NCI-H345 (cell line): Measurements from ENCODE around the gene CCDC3.
"Not testable (repeated sequence)": the region's sequence is repeated elsewhere in the genome, so short reads cannot be mapped to it uniquely, and the experiment has no call there.

Experiments used
- DNase-seq: peaks from one replicate; lab custom pipeline; 2025; lab: John Stamatoyannopoulos, UW

The CCDC3 gene

DNA sequence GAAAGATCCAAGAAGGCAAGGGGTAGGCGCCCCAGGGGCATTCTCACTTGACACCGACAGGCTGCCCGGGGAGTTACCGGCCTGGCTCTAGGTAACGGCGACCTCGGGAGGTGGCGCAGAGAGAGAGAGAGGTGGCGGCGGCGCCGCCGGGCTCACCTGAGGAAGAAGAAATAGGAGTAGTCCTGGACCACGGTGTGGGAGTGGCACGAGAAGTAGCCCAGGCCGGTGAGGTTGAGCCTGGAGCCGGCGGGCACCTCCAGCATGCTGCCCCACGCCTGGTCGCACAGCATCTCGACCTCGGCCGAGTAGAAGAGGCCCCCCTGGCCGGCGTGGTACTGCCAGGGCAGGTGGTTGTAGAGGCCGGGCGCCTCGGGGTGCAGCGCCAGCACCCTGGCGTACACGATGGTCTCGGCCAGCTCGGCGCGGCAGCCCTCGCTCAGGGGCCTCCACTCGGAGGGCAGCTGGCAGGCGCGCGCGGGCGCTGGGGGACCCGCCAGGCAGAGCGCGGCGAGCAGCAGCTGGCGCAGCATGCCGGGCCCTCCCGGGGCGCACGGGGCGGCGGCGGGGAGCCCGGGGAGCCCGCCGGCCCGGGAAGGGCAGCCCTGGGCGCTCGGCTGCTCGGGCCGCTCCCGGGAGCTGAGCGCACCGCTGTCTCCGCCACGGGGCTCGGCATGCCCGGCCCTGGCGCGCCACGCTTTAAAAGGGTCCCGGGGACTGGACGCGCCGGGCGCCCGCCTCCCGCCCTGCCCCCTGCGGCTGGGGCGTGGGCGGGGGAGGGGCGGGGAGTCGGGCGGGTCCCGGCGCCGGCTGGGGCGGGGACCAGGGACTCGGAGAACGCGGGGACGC, at the start of gene CCDC3:
Gene CCDC3 (minus strand): TSS at position 673 of the 846 bp plus-strand sequence. CDS start 143 bp downstream, at position 530.
- peak; percentile 46 for DNase-seq

DNA sequence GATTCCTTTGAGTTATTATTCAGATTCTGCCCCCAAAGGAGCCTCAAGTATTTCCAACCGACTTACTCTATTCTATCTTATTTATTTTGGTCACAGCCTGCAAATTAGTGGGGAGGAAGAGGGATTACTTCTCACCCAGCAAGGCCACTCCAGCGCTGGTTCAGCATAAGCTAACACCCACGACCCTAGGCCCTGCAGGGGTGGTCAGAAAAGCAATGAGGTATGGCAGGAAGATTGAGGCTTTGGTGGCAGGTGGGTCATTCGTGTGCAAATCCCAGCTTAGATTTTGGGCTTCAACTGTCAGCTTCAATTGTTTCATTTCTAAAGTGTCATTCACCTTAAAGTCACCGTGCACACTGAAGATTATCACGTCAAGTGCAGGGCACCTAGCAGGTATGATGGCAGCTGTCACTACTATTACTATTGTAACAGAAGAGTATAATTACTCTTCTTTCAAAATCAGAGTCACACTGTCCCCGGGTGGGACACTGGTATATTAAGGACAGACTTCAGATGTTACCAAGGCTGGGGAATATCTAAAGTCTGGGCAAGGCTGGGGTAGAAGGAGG, 49.7 kb upstream of the CCDC3 start:
- peak; percentile 16 for DNase-seq

DNA sequence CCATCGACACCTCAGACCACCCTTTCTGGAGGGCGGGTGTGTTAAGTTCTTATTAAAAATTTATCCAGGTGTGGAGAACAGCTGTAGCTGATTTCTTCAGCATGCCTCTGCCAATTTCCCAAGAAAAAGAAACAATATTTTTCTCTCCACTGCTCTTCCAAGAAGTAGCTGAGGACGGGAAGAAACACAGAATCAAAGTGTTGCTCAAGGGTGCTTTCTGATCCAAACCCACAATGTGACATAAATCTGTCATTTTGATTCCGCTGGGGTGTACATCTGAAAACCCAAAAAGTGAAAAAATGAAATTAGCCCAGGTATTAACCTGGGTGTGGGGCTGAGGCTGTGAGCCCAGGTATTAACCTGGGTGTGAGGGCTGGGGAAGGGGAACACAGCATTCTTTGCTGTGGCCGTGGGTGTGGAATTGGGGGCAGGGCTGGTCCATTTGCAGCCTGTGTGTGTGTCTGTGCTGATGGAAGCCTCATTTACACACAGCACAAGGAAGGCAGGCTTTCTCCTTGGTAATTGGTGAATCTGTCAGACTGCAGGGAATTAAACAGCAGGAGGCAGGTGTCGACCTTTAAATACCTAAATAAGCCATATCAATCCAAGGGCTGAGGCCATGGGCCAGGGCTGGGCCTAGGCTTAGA, 48.4 kb upstream of the CCDC3 start:
- no peak for DNase-seq

DNA sequence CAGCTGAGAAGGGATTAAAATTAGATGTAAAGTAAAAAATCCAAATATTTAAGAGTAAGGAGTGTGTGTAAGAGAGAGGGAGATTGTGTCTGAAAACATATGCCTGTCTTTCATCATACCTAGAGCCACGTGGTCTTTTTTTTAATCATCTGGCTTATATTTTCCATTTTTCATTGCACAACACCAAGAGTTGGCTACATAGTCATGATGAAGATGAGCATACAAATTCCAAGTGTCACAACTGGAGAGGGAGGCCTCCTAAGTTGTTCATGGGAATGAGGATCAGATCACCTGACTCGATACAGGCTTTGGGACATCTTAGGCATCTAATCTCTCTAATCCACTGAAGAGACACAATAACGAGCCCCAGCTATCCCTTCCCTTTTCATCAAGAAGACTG, 47.2 kb upstream of the CCDC3 start:
- no peak for DNase-seq

DNA sequence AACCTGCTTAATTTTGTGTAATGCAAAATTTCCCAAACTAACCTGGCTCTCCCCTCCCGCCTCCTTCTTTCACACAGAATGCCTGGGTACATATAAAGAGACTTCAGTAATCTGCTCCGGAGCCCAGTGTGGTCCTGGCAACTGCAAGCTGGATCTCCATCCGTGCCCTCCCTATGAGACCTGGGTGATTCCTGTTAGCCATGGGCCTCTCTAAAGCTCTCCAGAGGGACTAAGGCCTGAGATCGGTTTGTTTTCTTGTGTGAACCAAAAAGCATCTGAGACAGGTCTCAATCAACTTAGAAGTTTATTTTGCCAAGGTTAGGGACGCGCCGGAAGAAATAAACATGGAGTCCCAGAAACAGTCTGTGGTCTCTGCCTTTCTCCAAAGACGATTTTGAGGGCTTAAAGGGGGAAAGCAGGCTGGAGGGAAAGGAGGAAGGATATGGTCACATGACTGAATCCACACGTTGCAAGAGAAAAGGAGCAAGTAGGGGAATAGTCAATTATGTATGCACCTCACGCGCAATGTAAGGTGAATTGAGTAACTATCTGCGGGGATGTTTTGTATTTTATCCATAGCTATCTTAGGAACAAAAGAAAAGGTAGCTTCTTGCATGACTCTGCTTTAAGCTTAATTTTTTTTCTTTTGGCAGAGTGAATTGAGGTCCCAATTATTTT, 46.2 kb upstream of the CCDC3 start:
- DNase-seq, result no peak

DNA sequence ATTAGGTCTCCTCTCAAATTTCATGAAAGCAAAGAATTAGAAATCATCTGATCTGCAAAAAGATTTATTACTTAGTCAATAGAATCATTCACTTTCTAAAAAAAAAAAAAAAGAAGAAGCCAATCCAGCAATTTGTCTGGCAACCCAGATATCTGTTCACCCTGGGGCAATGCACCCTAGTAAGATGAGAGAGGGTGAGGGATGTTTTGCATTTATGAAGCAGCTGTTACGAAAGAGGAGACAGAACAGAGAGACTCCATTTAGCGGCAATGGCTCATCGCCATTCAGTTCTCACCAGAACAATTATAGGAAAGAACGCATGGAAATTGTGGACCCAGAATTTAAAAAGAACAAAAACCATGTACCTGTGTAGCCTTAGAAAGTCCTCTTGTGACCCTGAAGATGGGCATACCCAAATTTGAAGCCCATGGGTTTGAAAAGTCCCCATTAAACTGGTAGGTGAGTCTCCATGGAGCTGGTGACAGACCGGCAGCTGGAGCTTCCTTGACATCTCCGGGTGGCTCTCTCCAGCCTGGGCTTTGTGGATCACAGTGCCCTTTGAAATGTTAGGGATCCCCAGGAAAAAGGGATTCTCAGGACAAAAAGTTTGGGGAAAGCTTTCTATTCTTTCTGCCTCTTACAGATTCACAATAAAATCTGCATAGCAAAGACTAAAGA, 45.5 kb upstream of the CCDC3 start:
- no peak for DNase-seq

DNA sequence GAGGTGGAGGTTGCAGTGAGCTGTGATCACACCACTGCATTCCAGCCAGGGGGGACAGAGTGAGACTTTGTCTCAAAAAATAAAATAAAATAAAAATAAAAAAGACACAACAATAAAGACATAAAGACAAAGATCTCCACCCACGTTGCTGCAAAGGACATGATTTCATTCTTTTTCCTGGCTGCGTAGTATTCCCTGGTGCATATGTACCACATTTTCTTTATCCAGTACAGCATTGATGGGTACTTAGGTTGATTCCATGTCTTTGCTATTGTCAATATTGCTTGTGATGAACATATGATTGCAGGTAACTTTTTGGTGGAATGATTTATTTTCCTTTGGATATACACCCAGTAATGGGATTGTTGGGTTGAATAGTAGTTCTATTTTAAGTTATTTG, 42.0 kb upstream of the CCDC3 start:
- DNase-seq, result no peak

DNA sequence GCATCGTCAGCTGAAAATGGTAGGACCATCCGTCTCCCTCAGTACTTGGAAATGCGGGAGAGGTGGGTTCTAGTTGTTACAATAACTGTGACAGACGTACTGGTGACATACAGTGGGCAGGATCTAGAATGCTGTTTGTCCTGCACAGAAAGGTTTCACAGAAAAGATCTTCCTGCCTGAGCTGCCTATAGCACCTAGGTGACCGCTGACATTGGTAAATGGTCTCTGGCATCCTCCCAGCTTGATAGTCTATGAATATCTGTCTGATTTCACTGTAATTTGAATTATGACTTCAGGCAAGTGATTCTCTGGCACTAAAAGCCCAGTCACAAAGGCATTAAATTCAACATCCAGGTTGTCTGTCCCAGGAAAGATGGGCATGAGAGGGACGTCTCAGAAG, 38.2 kb upstream of the CCDC3 start:
- no peak for DNase-seq

DNA sequence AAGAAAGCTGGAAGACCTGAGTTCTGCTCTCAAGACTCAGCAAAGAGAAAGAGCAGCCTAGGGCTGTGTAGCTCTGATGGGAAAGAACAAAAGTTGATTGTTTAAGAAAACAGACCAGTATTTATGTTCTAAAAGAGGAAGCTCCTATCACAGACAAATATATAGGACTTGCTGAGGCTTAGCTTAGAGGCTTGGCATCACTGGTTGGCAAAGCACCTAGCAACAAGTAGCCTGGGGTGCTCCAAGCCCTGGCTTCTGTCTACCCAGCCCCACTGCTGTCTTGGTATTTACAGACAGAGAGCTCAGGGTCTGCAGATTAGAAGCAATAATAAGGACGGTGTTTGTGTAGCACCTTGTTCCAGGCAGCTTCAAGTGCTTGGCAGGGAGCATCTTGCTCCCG, 36.9 kb upstream of the CCDC3 start:
- no peak for DNase-seq

DNA sequence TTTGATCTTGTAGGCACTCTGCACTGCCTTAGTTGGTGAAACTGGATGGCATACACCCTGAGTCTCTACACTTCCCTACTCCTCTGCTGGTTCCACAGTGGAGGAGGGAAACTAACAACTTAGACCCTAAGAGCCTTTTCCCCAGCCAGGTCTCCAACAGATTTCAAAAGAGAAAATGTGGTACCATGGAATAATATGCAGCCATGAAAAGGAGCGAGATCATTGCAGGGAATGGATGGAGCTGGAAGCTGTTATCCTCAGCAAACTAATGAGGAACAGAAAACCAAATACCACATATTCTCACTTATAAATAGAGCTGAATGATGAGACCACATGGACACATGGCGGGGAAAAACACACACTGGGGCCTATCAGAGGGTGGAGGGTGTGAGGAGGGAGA, 36.3 kb upstream of the CCDC3 start:
- DNase-seq, result no peak

DNA sequence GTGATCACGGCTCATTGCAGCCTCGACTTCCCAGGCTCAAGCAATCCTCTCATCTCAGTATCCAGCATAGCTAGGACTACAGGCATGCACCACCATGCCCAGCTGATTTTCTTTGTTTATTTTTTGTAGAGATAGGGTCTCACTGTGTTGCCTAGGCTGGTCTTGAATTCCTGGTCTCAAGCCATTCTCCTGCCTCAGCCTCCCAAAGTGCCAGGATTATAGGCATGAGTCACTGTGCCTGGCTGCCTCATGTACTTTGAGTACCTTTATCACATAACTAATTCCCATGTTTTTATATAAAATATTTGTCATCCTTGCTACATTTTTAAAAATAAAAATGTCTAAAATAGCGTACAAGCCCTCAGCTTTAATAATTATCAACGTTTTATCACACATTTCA, 35.3 kb upstream of the CCDC3 start:
- DNase-seq, result no peak

DNA sequence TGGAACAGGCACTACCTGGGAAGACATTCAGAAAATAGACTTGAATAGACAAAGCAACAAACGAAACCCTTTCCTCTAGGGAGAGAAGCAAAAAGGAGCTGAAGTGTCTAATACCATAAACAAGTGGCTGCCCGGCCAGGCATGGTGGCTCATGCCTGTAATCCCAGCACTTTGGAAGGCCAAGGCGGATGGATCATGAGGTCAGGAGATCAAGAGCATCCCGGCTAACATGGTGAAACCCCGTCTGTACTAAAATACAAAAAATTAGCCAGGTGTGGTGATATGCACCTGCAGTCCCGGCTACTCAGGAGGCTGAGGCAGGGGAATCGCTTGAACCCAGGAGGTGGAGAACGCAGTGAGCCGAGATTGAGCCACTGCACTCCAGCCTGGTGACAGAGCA, 34.2 kb upstream of the CCDC3 start:
- DNase-seq, result not testable (repeated sequence)

DNA sequence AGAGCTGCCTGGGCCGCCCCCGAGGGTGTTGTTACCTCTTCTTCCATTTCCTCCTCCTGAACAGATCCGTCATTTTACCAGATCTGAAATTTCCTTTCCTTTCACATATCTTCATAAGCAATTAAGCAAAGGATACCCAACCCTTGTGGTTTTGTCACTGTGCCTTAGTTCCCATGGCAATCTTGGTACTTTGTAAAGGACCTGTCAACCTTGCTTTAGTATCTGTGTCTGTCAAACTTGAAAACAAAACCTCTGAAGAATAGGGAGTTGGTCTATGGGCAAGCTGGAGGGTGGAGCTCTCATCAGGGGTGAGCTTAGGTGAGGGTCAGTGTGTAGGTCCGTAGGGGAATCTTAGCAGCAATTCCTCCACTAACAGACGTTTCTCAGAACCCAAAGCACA, 25.4 kb upstream of the CCDC3 start:
- DNase-seq, result no peak

DNA sequence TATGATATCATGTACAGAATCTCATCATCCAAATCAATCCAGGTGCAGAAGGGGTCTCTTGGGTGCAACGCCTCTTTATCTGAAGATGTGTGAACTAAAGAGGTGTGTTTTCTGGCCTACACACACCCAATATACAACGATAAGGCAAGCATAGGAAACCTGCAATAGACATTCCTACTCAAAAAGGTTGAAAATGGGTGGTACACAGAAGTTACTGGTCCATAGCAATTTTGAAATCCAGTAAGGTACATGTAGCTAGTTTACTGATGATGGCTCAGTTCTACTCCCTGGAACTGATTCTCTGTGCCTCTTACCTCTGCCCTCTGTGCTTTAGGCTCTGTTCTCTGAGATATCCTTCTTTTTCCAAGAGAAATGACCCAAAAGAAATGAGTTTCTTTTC, 22.2 kb upstream of the CCDC3 start:
- DNase-seq, result no peak

DNA sequence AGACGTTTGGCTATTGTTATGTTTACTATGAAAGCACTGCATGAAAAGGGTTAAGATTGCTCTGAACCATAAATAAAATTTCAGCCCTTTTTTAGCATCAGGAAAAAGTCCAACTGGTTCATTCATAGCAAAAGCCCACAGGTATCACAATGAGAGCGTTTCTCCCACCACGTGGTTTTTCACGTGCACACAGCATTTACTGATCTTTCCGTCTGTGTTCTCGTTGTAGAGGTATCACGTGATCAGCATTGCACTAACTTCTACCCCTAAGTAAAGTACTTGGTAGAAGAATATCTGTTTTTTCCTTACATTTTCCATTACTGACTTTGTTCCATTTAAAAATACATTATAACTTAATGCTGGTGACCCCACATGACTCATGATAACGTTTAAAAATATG, 17.8 kb upstream of the CCDC3 start:
- DNase-seq, result no peak

DNA sequence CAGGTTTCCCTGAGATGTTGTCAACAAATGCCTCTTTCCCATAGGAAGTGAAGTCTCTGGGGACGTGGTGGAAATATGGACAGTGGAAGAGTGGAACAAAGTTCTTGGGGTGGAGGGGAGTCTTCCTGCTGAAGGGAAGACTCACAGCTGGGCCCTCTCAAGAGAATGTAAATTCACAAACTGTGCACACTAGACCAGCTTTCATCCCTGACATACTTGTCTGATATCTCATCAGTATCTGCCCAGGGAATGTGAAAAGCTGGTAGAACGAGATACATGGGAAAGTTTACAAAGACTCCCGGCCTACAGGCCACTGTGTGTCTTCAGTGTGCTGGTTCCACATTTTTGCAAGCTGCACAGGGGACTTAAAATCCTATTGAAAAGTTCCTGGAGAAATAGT, 16.7 kb upstream of the CCDC3 start:
- DNase-seq, result no peak

DNA sequence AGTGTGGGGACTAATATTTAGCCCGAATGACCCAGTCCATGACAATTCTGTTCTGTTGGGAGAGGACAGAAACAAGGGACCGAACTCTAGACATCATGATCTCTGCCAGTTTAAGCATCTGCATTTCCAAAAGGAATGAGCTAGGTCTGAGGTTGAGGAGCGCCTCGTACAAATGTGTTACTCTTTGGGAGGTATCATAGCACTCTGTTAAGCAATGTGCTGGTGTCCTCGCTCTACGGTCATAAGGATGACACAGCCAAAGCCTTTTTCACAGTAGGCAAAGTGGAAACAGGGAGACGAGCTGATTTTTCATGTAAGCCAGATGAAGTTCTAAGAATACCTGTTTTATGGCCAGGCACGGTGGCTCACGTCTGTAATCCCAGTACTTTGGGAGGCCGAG, 15.4 kb upstream of the CCDC3 start:
- no peak for DNase-seq

DNA sequence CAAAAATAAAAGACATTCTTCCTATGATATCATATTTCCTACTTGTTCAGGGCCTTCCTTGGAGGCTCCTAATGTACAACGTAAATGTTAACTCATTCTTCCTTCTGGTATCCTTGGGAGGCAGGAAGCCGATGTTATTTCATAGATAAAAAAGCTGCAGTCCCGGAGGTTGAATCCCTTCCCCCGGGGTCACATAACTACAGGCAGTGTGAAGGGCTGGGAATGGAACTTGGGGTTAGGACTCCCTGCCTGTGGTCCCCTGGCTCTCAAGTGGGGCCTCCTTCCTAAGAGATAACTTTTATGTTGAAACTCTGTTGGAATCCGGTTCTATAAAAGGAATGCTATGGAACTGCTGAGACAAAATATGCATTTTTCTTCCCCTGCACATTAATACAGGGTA, 14.9 kb upstream of the CCDC3 start:
- no peak for DNase-seq

DNA sequence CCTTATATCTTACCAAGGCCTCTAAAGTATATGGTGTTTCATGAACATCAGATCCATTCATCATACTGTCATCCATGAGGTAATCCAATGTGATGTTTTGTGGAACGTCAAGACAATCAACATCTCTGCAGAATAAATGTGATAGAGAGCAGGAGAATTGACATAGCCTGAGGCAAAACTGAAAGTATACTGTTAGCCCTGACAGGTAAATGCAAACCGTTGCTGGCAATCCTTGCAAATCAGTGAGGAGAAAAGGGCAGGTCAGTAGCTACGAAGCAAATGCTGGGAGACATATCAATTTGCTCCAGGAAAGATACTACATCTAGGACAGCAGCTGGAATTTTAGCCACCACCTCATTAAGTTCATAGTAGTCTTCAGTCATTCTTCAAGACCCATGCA, 4.5 kb upstream of the CCDC3 start:
- DNase-seq, result no peak

DNA sequence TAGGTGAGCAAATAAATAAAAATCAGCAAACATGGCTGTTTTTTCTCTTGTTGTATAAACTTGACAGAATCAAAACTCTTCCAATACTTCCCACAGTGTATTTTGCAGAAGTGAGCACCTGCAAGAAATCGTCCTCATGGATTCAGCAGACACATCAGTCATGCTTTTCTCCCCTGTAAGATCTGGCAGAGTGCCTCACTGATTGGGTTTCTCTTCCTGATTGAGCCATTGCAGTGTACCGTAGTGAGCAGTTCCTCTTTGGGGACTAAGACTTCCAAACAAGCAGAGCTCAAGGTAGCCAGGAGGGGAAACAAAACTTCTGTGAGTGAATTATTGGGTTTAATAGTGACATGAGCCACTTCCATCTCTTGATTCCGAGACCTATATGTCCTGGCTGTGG, 2.2 kb upstream of the CCDC3 start:
- DNase-seq, result no peak

DNA sequence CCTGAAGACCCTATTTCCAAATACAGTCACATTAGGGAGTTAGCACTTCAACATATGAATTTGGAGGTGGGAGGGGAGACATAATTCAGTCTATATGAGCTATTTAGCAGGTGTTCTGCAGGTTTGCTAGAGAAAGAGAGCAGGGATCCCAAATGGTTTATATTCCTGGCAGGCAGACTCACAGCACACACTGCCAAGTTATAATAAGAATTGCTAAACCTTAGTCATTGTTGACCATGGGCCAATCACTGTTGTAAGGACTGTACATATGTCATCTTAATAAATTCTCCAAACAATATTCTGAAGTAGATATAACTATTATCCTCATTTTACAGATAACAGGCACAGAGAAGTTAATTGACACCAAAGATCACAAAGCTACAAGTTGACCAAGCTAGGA, 1.5 kb upstream of the CCDC3 start:
- no peak for DNase-seq

DNA sequence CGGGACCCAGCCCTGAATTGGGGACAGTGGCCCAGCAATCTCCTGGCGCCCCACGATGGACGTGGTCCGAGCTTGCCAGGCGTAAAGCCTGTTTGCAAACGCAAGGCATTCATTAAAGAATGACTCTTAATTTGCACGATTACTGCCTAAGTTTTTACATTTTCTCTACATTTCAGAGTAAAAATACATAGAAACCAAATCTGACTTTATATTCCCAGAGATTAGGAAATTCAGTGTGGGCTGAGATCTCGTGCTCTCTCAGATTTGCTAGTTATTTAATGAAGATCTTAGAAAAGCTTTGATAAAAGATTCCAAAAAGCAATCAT, 337 bp upstream of the CCDC3 start:
- DNase-seq, result no peak
